CD4-positive, alpha-beta memory T cell (primary cell): Measurements from ENCODE around the gene F2RL3. TPM values are rescaled to one million over a fixed set of nuclear protein-coding genes. Genes with fewer than 3 reads are reported as not detected.

ENCODE experiments used
- CTCF ChIA-PET: fragments of 350-600 bp; sonication (Branson Sonifier 250); formaldehyde crosslinking; loops from one replicate; lab custom pipeline; 2021; ENCODE audit warnings: inconsistent platforms; ENCODE audit not compliant: partially characterized antibody; lab: Charles Lee
- POLR2A ChIA-PET: fragments of 350-600 bp; sonication (Branson Sonifier 250); formaldehyde crosslinking; loops from one replicate; lab custom pipeline; 2021; ENCODE audit not compliant: partially characterized antibody; lab: Charles Lee
- DNase-seq, 5 donors: peaks; one replicate each; pipeline versions ENCODE4 v3.0.0 to v3.0.0-alpha.2; 2020 to 2022; ENCODE audit warnings: mixed read lengths in 1 of 5
- H3K27ac ChIP-seq: one replicate; pipeline ENCODE4 v1.7.0; 2013; ENCODE audit warnings: low read depth, low read length
- H3K27me3 ChIP-seq: 2 replicates; pipeline ENCODE4 v1.7.0; 2013; ENCODE audit warnings: mild to moderate bottlenecking, low read length, moderate library complexity; ENCODE audit not compliant: insufficient read depth
- H3K36me3 ChIP-seq: 2 replicates; pipeline ENCODE4 v1.7.0; 2013; ENCODE audit warnings: mild to moderate bottlenecking, low read length, moderate library complexity; ENCODE audit not compliant: insufficient read depth
- H3K4me1 ChIP-seq: 2 replicates; pipeline ENCODE4 v1.7.0; 2013; ENCODE audit warnings: mild to moderate bottlenecking, low read length, moderate library complexity; ENCODE audit not compliant: insufficient read depth
- H3K4me3 ChIP-seq, 2 donors: one replicate each; pipeline ENCODE4 v1.7.0; 2013; ENCODE audit warnings: low read length in 2 of 2, mild to moderate bottlenecking in 1 of 2
- H3K9me3 ChIP-seq, 2 donors: one replicate each; pipeline ENCODE4 v1.7.0; 2013; ENCODE audit warnings: low read length in 2 of 2, control low read depth in 1 of 2; ENCODE audit not compliant: control insufficient read depth in 1 of 2
- H3K27ac Mint-ChIP-seq, 7 donors: one replicate each; pipeline ENCODE4 v1.8.0; 2020 to 2021; ENCODE audit warnings: mixed read lengths in 7 of 7, mild to moderate bottlenecking in 6 of 7, inconsistent platforms in 3 of 7, moderate library complexity in 3 of 7
- H3K27me3 Mint-ChIP-seq, 2 donors: one replicate each; pipeline ENCODE4 v1.8.0; 2020 to 2021; ENCODE audit warnings: mixed read lengths in 2 of 2
- H3K36me3 Mint-ChIP-seq, 2 donors: one replicate each; pipeline ENCODE4 v1.8.0; 2020 to 2021; ENCODE audit warnings: mixed read lengths in 2 of 2, inconsistent platforms in 1 of 2, mild to moderate bottlenecking in 1 of 2
- H3K4me1 Mint-ChIP-seq, 4 donors: one replicate each; pipeline ENCODE4 v1.8.0; 2020 to 2021; ENCODE audit warnings: mixed read lengths in 4 of 4, mild to moderate bottlenecking in 1 of 4
- H3K4me3 Mint-ChIP-seq, 8 donors: one replicate each; pipeline ENCODE4 v1.8.0; 2020 to 2021; ENCODE audit warnings: mixed read lengths in 8 of 8, mild to moderate bottlenecking in 7 of 8, moderate library complexity in 6 of 8, inconsistent platforms in 3 of 8
- H3K9me3 Mint-ChIP-seq, 8 donors: one replicate each; pipeline ENCODE4 v1.8.0; 2020 to 2021; ENCODE audit warnings: mixed read lengths in 8 of 8, mild to moderate bottlenecking in 5 of 8, inconsistent platforms in 3 of 8, moderate library complexity in 1 of 8
- intact Hi-C: fragments of 100-400 bp; cut with micrococcal nuclease; formaldehyde crosslinking; loops from one replicate; pipeline ENCODE4 v1.15.1; 2023
- polyA plus RNA-seq, 2 donors: library from polyadenylated mRNA; unstranded; fragments of 300-500 nt; fragmentation: Illumina TruSeq; gene quantifications; one replicate each; pipeline ENCODE4 v1.2.3, GENCODE V29; 2021
- total RNA-seq, 2 experiments: library from RNA; stranded (reverse); gene quantifications; one replicate each; pipeline ENCODE4 v1.2.3, GENCODE V29; 2021

The F2RL3 gene
- total and polyA plus RNA-seq, 4 experiments from 2014 or later = not detected

DNA sequence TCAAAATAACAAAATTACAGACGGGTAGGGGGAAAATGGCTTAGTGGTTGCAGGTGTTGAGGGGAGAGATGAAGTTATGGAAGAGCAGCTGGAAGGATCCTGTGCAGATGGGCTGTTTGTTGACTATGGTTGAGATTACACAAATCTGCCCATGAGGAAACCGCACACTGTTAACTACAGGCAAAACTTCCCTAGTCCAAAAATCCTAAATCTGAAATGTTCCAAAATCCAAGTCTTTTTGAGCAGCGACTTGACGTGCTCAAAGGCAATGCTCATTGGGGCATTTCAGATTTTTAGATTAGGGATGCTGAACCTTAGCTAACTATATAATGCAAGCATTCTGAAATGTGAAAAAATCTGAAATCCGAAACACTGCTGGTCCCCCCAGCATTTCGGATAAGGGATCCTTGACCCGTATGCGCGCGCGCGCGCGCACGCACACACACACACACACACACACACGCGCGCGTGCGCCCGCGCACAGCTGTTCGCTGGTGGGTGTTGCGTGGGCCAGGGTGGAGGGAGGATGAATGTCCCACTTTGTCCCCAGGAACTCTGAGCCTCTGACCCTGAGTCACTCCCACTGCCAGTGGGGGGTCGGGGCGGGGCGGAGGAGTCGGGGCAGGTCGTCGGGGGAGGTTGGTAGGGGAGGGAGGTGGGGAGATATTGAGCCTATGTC, 6.8 kb downstream of the F2RL3 start:
- H3K27me3 Mint-ChIP-seq = peaks cover 7% of the 10 kb centered on the region in 2 donors
- H3K36me3 Mint-ChIP-seq = no peaks in the 10 kb centered on the region
- H3K27me3 ChIP-seq = no peaks in the 10 kb centered on the region
- H3K9me3 ChIP-seq = no peaks in the 10 kb centered on the region
- DNase-seq = no peak
- H3K9me3 Mint-ChIP-seq = peaks cover 0 to 8% (median 0%) of the 10 kb centered on the region in 8 donors
- CTCF ChIA-PET = no interaction called here
- peak overlapping the region in 4 of 7 donors; percentile 46 to 80 (median 69) for H3K27ac Mint-ChIP-seq
- H3K4me1 Mint-ChIP-seq = peaks cover 10 to 40% (median 23%) of the 10 kb centered on the region in 4 donors
- peak overlapping the region in 5 of 8 donors; percentile 39 to 78 (median 59) for H3K4me3 Mint-ChIP-seq
- intact Hi-C loops = loop anchor here (2.0 to 5.0 kb wide), 2 partner anchors 107 to 123 kb away; no protein-coding TSS in a partner anchor
- POLR2A ChIA-PET = interaction anchor here (0.5 kb wide), 1 partner anchor 339 kb away, joined by 3 read pairs; no protein-coding TSS in a partner anchor
- no peak overlapping the region for H3K4me3 ChIP-seq
- no peak overlapping the region for H3K27ac ChIP-seq
- H3K36me3 ChIP-seq = no peaks in the 10 kb centered on the region
- H3K4me1 ChIP-seq = peaks cover 20% of the 10 kb centered on the region

GRCh38 chr19:16896146-16897028, 7.6 kb downstream of the F2RL3 start:
- peak overlapping the region; percentile 48 to 83 (median 76) for H3K4me3 Mint-ChIP-seq
- DNase-seq = peak in 1 of 5 donors; percentile 36
- H3K9me3 Mint-ChIP-seq = peaks cover 0 to 8% (median 0%) of the 10 kb centered on the region in 8 donors
- H3K4me1 Mint-ChIP-seq = peaks cover 10 to 40% (median 23%) of the 10 kb centered on the region in 4 donors
- Histone ChIP-seq H3K27me3 (no peaks in the 10 kb centered on the region), H3K4me1 (peaks cover 20% of the 10 kb centered on the region), H3K9me3 (no peaks in the 10 kb centered on the region), H3K27ac (no peak overlapping the region), H3K36me3 (no peaks in the 10 kb centered on the region), H3K4me3 (peak overlapping the region in 1 of 2 donors; percentile 28)
- intact Hi-C loops = loop anchor here (2.0 to 5.0 kb wide), 2 partner anchors 106 to 124 kb away; no protein-coding TSS in a partner anchor
- H3K27ac Mint-ChIP-seq = peak overlapping the region in 5 of 7 donors; percentile 46 to 84 (median 69)
- POLR2A ChIA-PET = interaction anchor here (0.5 kb wide), 1 partner anchor 338 kb away, joined by 3 read pairs; no protein-coding TSS in a partner anchor
- CTCF ChIA-PET = no interaction called here
- H3K36me3 Mint-ChIP-seq = no peaks in the 10 kb centered on the region
- H3K27me3 Mint-ChIP-seq = peaks cover 7% of the 10 kb centered on the region in 2 donors

DNA sequence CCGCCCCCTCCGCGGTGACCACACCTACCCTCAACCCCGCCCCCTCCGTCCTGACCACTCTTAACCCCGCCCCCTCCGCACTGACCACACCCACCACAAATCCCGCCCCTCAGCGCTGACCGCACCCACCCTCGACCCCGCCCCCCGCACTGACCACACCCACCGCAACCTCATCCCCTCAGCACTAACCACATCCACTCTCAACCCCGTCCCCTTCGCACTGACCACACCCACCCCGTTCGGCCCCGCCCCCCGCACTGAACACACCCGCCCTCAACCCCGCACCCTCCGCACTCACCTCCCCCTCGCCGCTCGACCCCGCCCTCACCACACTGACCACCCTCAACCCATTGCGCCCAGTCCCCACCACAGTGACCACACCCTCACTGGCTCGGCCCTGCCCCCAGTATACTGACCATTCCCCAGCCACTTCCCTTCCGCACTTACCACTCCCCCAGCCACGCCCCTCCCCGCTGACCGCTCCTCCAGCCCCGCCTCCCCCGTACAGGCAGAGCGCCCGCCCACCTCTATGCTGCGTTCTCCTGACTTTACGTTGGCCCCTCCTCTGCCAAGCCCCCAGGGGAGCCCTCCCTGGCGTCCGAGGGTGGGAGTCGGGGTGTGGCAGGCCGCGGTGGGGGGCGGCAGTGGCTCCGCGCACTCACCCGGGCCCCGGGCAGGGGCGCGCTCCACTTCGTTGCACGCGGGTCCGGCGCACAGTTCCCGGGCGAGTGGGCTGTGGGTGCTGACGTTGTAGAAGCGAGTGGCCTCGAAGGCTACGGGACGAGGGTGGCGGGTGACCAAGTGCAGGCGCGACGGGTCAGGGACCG, 8.4 kb downstream of the F2RL3 start:
- Mint-ChIP-seq H3K36me3 (no peaks in the 10 kb centered on the region), H3K4me3 (peak overlapping the region; percentile 68 to 83 (median 74)), H3K9me3 (peaks cover 0 to 9% (median 0%) of the 10 kb centered on the region in 8 donors), H3K4me1 (peaks cover 10 to 39% (median 23%) of the 10 kb centered on the region in 4 donors), H3K27me3 (peaks cover 5 to 6% of the 10 kb centered on the region in 2 donors), H3K27ac (peak overlapping the region in 2 of 7 donors; percentile 9 to 78)
- Histone ChIP-seq H3K36me3 (no peaks in the 10 kb centered on the region), H3K4me3 (peak overlapping the region in 1 of 2 donors; percentile 47), H3K4me1 (peaks cover 20% of the 10 kb centered on the region), H3K9me3 (no peaks in the 10 kb centered on the region), H3K27me3 (no peaks in the 10 kb centered on the region), H3K27ac (no peak overlapping the region)
- CTCF ChIA-PET = no interaction called here
- DNase-seq = peak; percentile 32 to 67 (median 49)
- intact Hi-C loops = loop anchor here (2.0 to 5.0 kb wide), 2 partner anchors 106 to 125 kb away; no protein-coding TSS in a partner anchor
- POLR2A ChIA-PET = no interaction called here

DNA sequence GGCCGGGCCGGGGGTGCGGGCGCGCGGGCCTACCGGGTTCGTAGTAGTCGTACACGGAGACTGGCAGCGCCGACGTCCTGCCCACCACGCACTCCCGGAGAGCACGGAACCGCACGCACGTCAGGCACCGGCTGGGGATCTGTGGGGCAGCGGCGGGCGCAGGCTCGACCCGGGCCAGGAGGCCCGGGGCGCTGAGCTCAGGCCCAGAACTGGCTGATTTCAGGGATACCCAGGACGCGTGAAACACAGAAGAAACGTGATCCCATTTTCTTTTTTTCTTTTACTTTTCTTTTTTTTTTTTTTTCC, 9.0 kb downstream of the F2RL3 start:
- no peak overlapping the region for H3K27ac ChIP-seq
- H3K9me3 Mint-ChIP-seq = peaks cover 0 to 9% (median 0%) of the 10 kb centered on the region in 8 donors
- POLR2A ChIA-PET = no interaction called here
- H3K27me3 ChIP-seq = no peaks in the 10 kb centered on the region
- no peaks in the 10 kb centered on the region for H3K36me3 ChIP-seq
- intact Hi-C loops = loop anchor here (2.0 to 5.0 kb wide), 2 partner anchors 105 to 126 kb away; no protein-coding TSS in a partner anchor
- H3K4me3 Mint-ChIP-seq = peak overlapping the region; percentile 66 to 80 (median 73)
- no peaks in the 10 kb centered on the region for H3K36me3 Mint-ChIP-seq
- peaks cover 10 to 36% (median 23%) of the 10 kb centered on the region in 4 donors for H3K4me1 Mint-ChIP-seq
- H3K27ac Mint-ChIP-seq = peak overlapping the region in 1 of 7 donors; percentile 78
- peaks cover 2 to 4% of the 10 kb centered on the region in 2 donors for H3K27me3 Mint-ChIP-seq
- H3K4me3 ChIP-seq = peak overlapping the region in 1 of 2 donors; percentile 47
- DNase-seq = no peak
- CTCF ChIA-PET = no interaction called here
- no peaks in the 10 kb centered on the region for H3K9me3 ChIP-seq
- peaks cover 20% of the 10 kb centered on the region for H3K4me1 ChIP-seq

DNA sequence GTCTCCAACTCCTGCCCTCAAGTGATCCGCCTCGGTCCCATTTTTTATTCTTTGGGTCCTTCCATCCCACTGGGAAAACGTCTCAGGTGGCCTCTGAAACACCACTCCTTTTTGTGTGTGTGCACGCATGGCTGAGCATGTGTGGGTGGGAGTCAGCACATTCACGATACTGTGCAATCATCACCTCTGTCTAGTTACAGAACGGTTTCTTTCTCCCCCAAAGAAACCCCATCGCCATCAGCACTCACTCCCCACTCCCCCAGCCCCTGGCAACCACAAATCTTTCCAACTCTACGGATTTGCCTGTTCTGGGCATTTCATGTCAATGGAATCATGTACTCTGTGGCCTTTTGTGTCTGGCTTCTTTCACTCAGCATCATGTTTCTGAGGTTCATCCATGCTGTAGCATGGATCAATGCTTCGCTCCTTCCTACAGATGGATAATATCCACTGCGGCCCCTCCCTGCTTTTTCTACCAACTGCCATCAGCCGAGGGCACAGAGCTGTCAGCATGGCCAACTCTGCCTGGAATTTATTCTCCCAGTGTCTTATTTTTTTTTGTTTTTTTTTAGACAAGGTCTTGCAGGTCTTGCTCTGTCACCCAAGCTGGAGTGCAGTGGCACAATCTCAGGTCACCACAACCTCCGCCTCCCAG, 9.7 kb downstream of the F2RL3 start:
- intact Hi-C loops = loop anchor here (5.0 kb wide), 1 partner anchor 126 kb away; no protein-coding TSS in a partner anchor
- H3K27me3 ChIP-seq = no peaks in the 10 kb centered on the region
- peaks cover 20% of the 10 kb centered on the region for H3K4me1 ChIP-seq
- no peak for DNase-seq
- peaks cover 10 to 36% (median 23%) of the 10 kb centered on the region in 4 donors for H3K4me1 Mint-ChIP-seq
- no peaks in the 10 kb centered on the region for H3K36me3 ChIP-seq
- no peaks in the 10 kb centered on the region for H3K36me3 Mint-ChIP-seq
- H3K27ac Mint-ChIP-seq = peak overlapping the region in 5 of 7 donors; percentile 51 to 78 (median 53)
- no peak overlapping the region for H3K4me3 ChIP-seq
- peak overlapping the region; percentile 68 to 81 (median 78) for H3K4me3 Mint-ChIP-seq
- H3K27ac ChIP-seq = no peak overlapping the region
- H3K9me3 ChIP-seq = no peaks in the 10 kb centered on the region
- H3K27me3 Mint-ChIP-seq = peaks cover 0 to 1% of the 10 kb centered on the region in 2 donors
- ChIA-PET CTCF (no interaction called here), POLR2A (no interaction called here)
- peaks cover 0 to 9% (median 0%) of the 10 kb centered on the region in 8 donors for H3K9me3 Mint-ChIP-seq

GRCh38 chr19:16899566-16900075, 10.8 kb downstream of the F2RL3 start:
- peak overlapping the region in 6 of 8 donors; percentile 31 to 74 (median 38) for H3K4me3 Mint-ChIP-seq
- CTCF ChIA-PET = no interaction called here
- intact Hi-C loops = loop anchor here (5.0 kb wide), 1 partner anchor 127 kb away; no protein-coding TSS in a partner anchor
- H3K36me3 ChIP-seq = no peaks in the 10 kb centered on the region
- peaks cover 10 to 30% (median 19%) of the 10 kb centered on the region in 4 donors for H3K4me1 Mint-ChIP-seq
- POLR2A ChIA-PET = no interaction called here
- H3K27ac ChIP-seq = no peak overlapping the region
- no peaks in the 10 kb centered on the region for H3K9me3 ChIP-seq
- no peak overlapping the region for H3K4me3 ChIP-seq
- H3K27me3 ChIP-seq = no peaks in the 10 kb centered on the region
- H3K27ac Mint-ChIP-seq = peak overlapping the region in 6 of 7 donors; percentile 25 to 84 (median 62)
- H3K4me1 ChIP-seq = peaks cover 20% of the 10 kb centered on the region
- H3K36me3 Mint-ChIP-seq = no peaks in the 10 kb centered on the region
- H3K9me3 Mint-ChIP-seq = peaks cover 0 to 7% (median 0%) of the 10 kb centered on the region in 8 donors
- H3K27me3 Mint-ChIP-seq = no peaks in the 10 kb centered on the region
- peak in 1 of 5 donors; percentile 23 for DNase-seq
